GM18870 (cell line): ENCODE results near the gene ZDHHC24.

Experiments
- ATAC-seq: cut with Tn5 transposase; IDR thresholded peaks from one replicate; pipeline ENCODE4 v1.9.1; 2021; ENCODE audit warnings: moderate library complexity; ENCODE audit not compliant: unreplicated experiment

ZDHHC24 gene

GRCh38 chr11:66505276-66505816, 40.5 kb downstream of the ZDHHC24 start:
- no peak for ATAC-seq

GRCh38 chr11:66498506-66498905, 47.3 kb downstream of the ZDHHC24 start:
- ATAC-seq, result no peak

GRCh38 chr11:66497206-66497605, 48.6 kb downstream of the ZDHHC24 start:
- no peak for ATAC-seq

DNA sequence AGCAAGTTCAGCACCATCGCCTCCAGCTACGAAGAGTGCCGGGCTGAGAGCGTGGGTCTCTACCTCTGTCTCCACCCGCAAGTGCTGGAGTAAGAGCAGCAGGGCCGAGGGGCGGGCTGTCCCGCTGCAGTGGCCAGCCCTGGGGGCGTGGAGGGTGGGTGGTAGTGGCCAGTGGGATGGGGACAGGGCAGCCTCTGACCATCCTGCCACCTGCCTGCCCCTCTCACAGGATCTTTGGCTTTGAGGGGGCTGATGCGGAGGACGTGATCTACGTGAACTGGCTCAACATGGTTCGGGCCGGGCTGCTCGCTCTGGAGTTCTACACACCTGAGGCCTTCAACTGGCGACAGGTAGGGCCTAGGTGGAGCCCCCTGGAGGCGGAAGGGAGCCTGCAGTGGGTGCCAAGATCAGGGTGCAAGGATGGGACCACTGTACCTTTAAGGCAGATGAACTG, 50.4 kb downstream of the ZDHHC24 start:
- no peak for ATAC-seq

GRCh38 chr11:66494935-66495334, 50.9 kb downstream of the ZDHHC24 start:
- no peak for ATAC-seq

DNA sequence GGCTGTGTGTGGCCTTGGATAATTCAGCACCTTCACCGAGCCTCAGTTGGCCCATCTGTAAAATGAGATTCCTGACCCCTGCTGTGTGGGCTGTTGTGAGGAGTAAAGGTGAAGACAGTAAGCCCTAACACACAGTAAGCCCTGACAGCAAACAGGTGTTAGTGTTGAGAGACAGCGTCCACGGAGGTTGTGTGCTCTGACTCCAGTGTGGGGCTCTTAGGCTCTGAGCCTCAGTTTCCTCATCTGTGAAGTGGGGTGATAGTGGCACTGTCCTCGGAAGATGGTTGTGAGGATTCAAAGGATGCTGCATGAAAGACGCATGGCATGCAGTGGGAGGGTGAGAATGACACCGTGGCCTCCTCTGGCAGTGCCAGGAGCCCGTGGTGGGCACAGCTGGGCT, 51.4 kb downstream of the ZDHHC24 start:
- no peak for ATAC-seq

GRCh38 chr11:66493130-66493529, 52.7 kb downstream of the ZDHHC24 start:
- ATAC-seq, result no peak

- no peak for ATAC-seq
These were observed 53.5 kb downstream of the ZDHHC24 start for GRCh38 chr11:66492161-66492865.

GRCh38 chr11:66491315-66491935, 54.4 kb downstream of the ZDHHC24 start:
- ATAC-seq, result no peak

- no peak for ATAC-seq
These were observed 56.2 kb downstream of the ZDHHC24 start for GRCh38 chr11:66489636-66490035.

DNA sequence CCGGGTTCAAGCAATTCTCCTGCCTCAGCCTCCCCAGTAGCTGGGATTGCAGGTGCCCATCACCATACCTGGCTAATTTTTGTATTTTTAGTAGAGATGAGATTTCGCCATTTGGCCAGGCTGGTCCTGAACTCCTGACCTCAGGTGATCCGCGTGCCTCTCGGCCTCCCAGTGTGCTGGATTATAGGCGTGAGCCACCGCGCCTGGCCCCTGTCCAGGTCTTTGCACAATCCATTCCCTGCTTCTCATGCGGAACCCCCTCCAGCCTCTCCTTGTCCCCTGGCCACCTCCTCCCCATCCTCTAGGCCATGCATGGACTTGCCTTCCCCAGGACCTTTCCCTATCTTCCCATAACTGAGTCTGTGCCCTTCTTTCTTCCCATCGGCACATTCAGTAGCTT, 56.9 kb downstream of the ZDHHC24 start:
- no peak for ATAC-seq

GRCh38 chr11:66484806-66485380, 61.0 kb downstream of the ZDHHC24 start:
- no peak for ATAC-seq

- peak; percentile 80 for ATAC-seq
These were observed 65.5 kb downstream of the ZDHHC24 start, which contains the start of gene DPP3 for GRCh38 chr11:66480117-66480938. Gene DPP3 (plus strand): TSS chr11:66480434. CDS start chr11:66482201, 1,767 bp downstream.

DNA sequence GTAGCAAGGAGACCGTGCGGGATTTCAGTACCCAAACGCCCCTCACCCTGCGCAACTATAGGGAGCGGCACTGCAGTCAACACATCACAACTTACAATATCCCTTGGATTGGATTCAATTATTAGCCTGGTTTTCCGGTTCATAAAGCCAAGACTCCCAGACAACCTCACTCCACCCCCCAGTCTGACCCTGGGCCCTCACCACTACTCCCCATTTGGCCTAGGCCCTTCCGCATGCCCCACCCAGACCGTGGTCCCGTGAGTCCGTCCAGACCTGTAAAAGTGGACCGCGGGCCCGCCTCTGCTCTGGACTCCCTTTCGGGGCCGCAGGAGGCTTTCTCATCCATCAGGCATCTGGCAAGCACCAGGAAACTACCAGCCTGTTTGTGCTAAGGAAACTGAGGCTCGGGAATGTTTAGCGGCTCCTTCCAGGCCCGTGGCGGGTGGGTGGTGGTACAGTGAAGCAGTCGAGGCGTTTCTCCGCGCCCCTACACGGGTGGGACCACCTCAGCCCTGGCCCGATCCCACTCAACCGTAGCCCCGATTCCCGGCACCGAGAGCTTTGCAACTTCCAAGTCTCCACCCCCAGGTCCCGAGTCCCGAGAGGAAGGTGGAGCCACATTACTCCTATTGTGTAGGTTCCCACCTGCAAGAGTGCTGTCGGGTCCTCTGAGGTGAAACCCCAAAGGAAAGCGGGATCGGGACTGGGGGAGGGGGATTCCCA, 66.3 kb downstream of the ZDHHC24 start:
- ATAC-seq, result no peak

- ATAC-seq, result no peak
These were observed 67.0 kb downstream of the ZDHHC24 start for GRCh38 chr11:66478729-66479393.

- no peak for ATAC-seq
These were observed 68.3 kb downstream of the ZDHHC24 start for GRCh38 chr11:66477263-66478201.

DNA sequence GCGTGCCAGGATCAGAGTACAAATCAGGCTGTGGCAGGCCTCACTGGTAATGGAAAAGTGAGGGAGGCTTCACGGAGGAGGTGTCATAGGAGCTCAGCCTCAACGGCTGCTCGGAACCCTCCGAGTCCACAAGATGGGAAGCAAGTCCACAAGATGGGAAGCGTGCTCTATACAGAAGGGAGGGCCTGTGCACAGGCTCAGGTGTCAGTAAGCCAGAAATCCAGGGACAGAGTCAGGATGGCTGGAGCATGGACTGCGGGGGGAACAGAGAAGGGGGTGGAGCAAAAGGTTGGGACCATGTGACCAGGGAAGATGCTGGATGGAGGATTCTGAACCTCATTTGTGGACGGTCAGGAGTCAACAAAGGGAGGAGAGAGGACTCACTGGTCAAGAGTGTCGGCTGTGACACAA, 69.0 kb downstream of the ZDHHC24 start:
- no peak for ATAC-seq

DNA sequence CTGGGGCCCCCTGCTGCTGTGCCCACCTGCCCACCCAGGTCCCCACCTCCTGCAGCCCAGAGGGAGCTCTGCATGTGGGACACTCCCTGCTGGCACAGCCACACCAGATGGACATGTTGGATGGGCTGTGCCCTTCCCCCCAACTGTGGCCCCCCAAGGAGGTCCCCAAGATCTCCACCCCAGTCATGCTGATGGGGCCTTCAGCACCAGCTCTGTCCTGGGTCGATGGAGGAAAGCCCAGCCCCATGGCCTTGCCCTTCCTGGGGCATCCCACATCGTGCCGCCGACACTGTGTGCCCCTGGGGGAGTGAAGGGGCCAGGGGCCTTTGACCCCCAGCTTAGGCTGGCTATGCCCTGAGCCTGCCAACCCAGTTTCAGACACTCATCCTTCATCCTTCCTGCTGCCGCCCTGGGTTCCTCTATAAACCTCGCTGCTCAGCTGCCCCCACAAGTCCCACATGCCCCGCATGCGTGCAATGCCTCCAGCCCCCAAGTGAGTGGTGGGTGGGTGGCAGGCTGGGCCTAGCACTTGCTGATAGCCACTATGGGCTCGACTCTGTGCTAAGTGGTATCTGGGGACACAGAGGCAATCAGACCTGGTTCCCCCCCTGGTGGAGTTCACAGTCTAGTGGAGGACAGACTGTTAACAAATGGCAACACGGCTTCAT, 69.5 kb downstream of the ZDHHC24 start:
- no peak for ATAC-seq
